Measurements from ENCODE around the gene GALNT2. TPM values are rescaled to one million over a fixed set of nuclear protein-coding genes. Genes with fewer than 3 reads are reported as not detected.

GALNT2 gene
- polyA plus RNA-seq, 2 of the 4 experiments (the other 2 are of a cell fraction), result 66.9 to 114 TPM

GRCh38 chr1:230081751-230082150, 14.7 kb downstream of the GALNT2 start:
- FAIRE-seq (no peak), DNase-seq (ENCODE audit: low read depth in 1 of 2, low spot score in 1 of 2) (no peak), ATAC-seq (no peak)
- CTCF ChIA-PET, result interaction anchor here (1.7 to 3.0 kb wide), 2 partner anchors 11 to 12 kb away, joined by 5 to 9 read pairs; no protein-coding TSS in a partner anchor
- H3K9me3 ChIP-seq, result 0 out of 3 replicates have a peak, but pooled peaks cover 3% of the 10 kb centered on the region
- 96% methylated on average over 8 of the region's 8 CpGs for WGBS (ENCODE audit: missing lambda C conversion rate)
- peak overlapping the region in 1 of 2 experiments; percentile 94; a peak in 2 of 6 replicates for H3K27ac ChIP-seq
- H3K4me1 ChIP-seq, result peaks cover 63% of the 10 kb centered on the region
- POLR2A ChIA-PET, result no interaction called here
- H3K4me3 ChIP-seq, result no peak overlapping the region
- no peak for TF ChIP-seq TP53 (CRISPR knock-in tag; IDR thresholded peaks at IDR 0.05)
- no peak for TF ChIP-seq USF2 (IDR thresholded peaks at IDR 0.05)
- no peak for TF ChIP-seq ELK1 (IDR thresholded peaks at IDR 0.05; ENCODE audit: low read depth, low read length)
- TF ChIP-seq CEBPB (IDR thresholded peaks at IDR 0.05), result no peak
- no peak for TF ChIP-seq PBX3 (IDR thresholded peaks at IDR 0.05)
- TF ChIP-seq NPAS2 (CRISPR knock-in tag; IDR thresholded peaks at IDR 0.05; ENCODE audit: borderline replicate concordance), result no peak
- no peak for TF ChIP-seq RARB (CRISPR knock-in tag; IDR thresholded peaks at IDR 0.05)
- TF ChIP-seq MAZ (IDR thresholded peaks at IDR 0.05; ENCODE audit: borderline replicate concordance, low read depth, low read length), result no peak
- no peak for TF ChIP-seq ZNF302 (CRISPR knock-in tag; IDR thresholded peaks at IDR 0.05)
- TF ChIP-seq POLR2A (IDR thresholded peaks at IDR 0.05; ENCODE audit: low read length), result no peak
- no peak for TF ChIP-seq TFCP2L1 (CRISPR knock-in tag; IDR thresholded peaks at IDR 0.05)
- no peak for TF ChIP-seq GATA3 (IDR thresholded peaks at IDR 0.05; ENCODE audit: borderline replicate concordance)
- no peak for TF ChIP-seq HMGXB4 (CRISPR knock-in tag; IDR thresholded peaks at IDR 0.05; ENCODE audit: borderline replicate concordance)
- no peak overlapping the region for H3K4me2 ChIP-seq

GRCh38 chr1:230082211-230082610, 15.2 kb downstream of the GALNT2 start:
- no peak overlapping the region for H3K4me2 ChIP-seq
- POLR2A ChIA-PET, result no interaction called here
- FAIRE-seq (no peak), ATAC-seq (no peak), DNase-seq (ENCODE audit: low read depth in 1 of 2, low spot score in 1 of 2) (no peak)
- H3K4me1 ChIP-seq, result peaks cover 63% of the 10 kb centered on the region
- 0 out of 3 replicates have a peak, but pooled peaks cover 3% of the 10 kb centered on the region for H3K9me3 ChIP-seq
- peak overlapping the region in 1 of 2 experiments; percentile 94; a peak in 3 of 6 replicates for H3K27ac ChIP-seq
- H3K4me3 ChIP-seq, result no peak overlapping the region
- CTCF ChIA-PET, result interaction anchor here (1.7 to 3.0 kb wide), 2 partner anchors 11 to 12 kb away, joined by 5 to 9 read pairs; no protein-coding TSS in a partner anchor
- TF ChIP-seq MYC (IDR thresholded peaks at IDR 0.05; ENCODE audit: borderline replicate concordance, low read length), result no peak
- TF ChIP-seq NR3C1 (IDR thresholded peaks at IDR 0.05), result no peak
- TF ChIP-seq MAX (IDR thresholded peaks at IDR 0.05), result no peak
- no peak for TF ChIP-seq ESRRA (IDR thresholded peaks at IDR 0.05; ENCODE audit: borderline replicate concordance, low read length)
- no peak for TF ChIP-seq NPAS2 (CRISPR knock-in tag; IDR thresholded peaks at IDR 0.05; ENCODE audit: borderline replicate concordance)
- no peak for TF ChIP-seq PBX3 (IDR thresholded peaks at IDR 0.05)
- TF ChIP-seq CHD4 (IDR thresholded peaks at IDR 0.05; ENCODE audit: borderline replicate concordance), result no peak
- TF ChIP-seq EHF (CRISPR knock-in tag; IDR thresholded peaks at IDR 0.05), result no peak
- no peak for TF ChIP-seq CHD2 (IDR thresholded peaks at IDR 0.05; ENCODE audit: low read length, partially characterized antibody)
- no peak for TF ChIP-seq RCOR1 (IDR thresholded peaks at IDR 0.05; ENCODE audit: low read depth, low read length)
- TF ChIP-seq SREBF2 (IDR thresholded peaks at IDR 0.05), result no peak
- no peak for TF ChIP-seq MAFK (IDR thresholded peaks at IDR 0.05; ENCODE audit: partially characterized antibody)
- no peak for TF ChIP-seq FOSL2 (IDR thresholded peaks at IDR 0.05)
- TF ChIP-seq FOSL2 (CRISPR knock-in tag; IDR thresholded peaks at IDR 0.05), result no peak
- no peak for TF ChIP-seq ELK1 (IDR thresholded peaks at IDR 0.05; ENCODE audit: low read depth, low read length)
- no peak for TF ChIP-seq ZC3H11A (IDR thresholded peaks at IDR 0.05)
- TF ChIP-seq HOXA7 (CRISPR knock-in tag; IDR thresholded peaks at IDR 0.05), result no peak
- TF ChIP-seq CBX2 (IDR thresholded peaks at IDR 0.05; ENCODE audit: borderline replicate concordance, low read depth), result no peak
- 96% methylated on average over 4 of the region's 4 CpGs for WGBS (ENCODE audit: missing lambda C conversion rate)

Data from A549 (cell line).